HG03378 (cell line): ENCODE data around the gene OR1B1.
"Not testable (repeated sequence)": the region's sequence is repeated elsewhere in the genome, so short reads cannot be mapped to it uniquely, and the experiment has no call there.

Experiments
- ATAC-seq: cut with Tn5 transposase; IDR thresholded peaks from one replicate; pipeline ENCODE4 v1.9.1; 2021; ENCODE audit warnings: mild to moderate bottlenecking, moderate library complexity; ENCODE audit not compliant: unreplicated experiment

The OR1B1 gene

DNA sequence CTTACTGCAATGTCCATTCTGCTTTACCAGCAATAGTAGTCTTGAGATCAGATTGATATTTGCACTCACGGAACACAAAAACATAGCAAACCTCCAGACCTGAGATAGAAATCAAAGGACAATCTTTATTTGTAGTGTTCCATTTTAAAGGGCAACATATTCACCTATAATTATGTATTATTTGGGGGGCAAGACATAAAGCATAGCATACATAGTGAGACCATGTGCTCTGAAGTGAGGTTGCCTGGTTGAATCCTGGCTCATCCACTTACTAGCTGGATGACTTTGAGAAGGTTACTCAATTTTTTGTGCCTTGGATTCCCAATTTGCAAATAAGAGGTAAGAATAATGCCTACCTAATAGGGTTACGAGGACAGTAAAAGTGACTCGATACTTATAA, at the start of gene OR1B1:
TSS of gene OR1B1 (minus strand) at position 101 of the 400 bp plus-strand sequence.
- no peak for ATAC-seq

DNA sequence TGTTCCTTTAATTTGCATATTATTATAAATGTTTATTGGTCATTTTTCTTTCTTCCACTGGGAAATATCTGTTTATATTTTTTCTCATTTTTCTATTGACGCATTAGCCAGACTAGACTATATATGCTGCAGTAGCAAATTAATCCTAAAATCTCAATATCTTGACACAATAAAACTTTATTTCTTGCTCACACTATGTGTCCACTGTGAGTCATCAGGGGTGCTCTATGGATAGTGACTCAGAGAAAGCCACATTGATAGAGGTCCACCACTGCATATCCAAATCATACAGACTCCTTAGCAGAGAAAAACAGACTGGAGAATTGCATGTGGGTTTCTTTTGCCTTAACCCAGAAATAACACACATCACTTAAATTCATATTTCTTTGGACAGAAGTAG, 38.3 kb upstream of the OR1B1 start:
- ATAC-seq = no peak

DNA sequence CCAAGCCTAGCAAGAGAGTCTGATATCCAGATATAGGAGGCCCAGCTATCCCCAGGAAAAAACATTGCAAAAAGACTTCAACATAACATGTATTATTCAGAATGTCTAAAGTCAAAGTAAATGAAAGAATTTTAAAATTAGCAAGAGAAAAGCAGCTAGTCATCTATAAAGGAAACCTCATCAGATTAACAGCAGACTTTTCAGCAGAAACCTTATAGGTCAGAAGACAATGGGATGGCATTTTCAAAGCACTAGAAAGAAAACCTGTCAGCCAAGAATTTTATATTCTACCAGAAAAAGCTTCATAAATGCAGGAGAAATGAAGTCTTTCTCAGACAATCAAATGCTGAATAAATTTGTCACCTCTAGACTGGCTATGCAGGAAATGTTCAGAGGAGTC, 27.4 kb upstream of the OR1B1 start:
- ATAC-seq = no peak

DNA sequence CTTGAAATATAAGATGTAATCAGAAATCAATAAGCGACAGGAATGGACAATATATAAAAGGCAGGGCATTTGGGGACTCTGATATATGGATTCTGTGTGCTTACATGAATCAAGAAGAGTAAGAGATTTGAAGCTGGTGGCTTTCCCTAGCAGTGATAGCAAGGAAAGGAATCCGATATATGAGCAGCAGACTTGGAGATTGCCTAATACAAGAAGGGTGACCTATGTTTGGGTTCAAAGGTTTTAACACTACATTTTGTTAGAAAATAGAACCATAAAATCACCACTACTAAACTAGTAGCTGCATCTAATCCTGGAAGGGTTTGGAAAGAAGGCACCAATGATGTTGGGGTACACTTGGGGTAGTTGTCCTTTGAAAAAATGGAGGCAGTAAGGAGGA, 15.1 kb upstream of the OR1B1 start:
- ATAC-seq = no peak

DNA sequence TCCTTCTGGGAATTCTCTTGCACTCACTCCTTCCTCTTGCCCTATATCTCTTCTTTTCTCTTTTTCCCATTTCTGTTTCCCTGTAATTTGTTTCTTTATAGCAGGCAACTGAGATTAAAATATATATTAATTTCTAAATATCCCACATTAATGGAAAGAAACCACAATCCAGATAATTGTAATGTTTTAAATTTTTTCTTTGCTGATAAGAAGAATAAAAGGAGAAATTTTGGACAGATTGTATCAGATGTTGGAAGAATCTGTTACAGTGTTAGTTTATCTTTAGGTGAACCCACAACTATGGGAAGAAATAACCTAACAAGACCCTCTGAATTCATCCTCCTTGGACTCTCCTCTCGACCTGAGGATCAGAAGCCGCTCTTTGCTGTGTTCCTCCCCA, 4.0 kb upstream of the OR1B1 start, which contains the start of gene OR1L1:
TSS of gene OR1L1 (plus strand) at position 301 of the 400 bp plus-strand sequence. CDS start at position 301, 0 bp downstream.
- ATAC-seq = no peak

DNA sequence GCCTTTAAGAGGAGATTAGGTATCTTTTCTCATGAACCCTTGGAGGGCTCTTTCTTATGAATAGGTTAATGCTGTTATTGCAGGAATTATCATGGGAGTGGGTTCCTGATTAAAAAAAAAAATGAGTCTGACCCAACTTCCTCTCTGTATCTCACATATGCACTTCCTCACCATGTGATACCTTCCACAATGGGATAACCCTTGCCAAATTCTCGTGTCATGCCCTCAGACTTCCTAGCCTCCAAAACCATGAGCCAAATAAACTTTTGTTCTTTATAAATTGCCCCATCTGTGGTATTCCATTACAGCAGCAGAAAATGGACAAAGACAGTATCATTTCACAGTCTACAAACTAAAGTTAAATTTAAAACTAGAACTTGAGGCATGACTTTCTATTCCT, 1.0 kb downstream of the OR1B1 start:
- ATAC-seq = no peak

DNA sequence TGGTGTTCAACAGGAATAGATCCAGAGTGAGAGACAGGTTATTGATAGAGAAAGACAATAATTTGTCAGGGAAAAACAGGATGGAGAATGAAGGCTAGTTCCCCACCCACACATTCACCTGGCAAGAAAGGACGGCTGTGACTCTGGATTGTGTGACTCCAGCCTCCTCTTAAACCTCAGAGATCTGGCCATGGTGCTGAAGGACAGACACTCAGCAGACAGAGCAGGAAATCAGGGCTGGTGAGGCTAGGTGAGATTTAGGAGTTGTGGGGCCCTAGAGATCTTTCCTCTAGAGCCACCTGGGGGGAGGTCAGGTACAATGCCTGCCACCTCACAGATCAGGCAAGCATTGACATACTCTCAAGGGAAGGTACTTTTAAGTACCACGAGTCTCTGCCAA, 15.2 kb downstream of the OR1B1 start:
- no peak for ATAC-seq

DNA sequence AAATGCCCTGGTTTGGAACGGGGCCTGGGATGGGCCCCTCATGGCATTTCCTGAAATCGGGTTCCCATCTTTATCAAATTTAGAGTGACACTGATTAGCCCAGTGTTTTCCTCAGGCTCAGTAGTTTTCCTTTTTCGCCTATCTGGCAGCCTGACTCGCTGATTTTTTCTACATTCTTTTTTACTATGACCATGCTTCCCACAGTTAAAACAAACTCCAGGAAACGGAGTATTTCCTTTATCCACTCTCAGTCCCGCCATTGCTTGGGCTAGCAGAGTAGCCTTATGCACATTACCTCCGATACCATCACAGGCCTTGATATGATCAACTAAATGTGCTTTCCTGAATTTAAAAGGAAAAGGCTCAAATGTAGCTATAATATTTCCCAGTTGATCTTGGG, 37.4 kb downstream of the OR1B1 start:
- ATAC-seq = no peak

DNA sequence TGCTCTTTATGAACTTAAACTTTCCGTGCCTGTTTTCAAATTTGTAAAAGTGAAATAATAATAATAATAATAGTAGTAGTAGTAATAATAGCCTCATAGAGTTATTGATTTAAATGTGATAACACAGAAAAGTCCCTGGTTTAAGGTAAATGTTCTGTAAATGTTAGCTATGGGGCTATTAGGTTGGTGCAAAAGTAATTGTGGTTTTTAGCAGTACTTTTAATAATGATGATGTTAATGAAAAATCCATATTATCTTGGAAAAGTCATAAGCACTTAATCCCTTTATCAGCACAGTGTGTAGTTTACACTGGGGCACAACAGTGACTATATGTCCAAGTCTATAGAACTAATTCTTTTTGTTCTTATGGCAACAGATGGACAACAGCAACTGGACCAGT, 43.1 kb downstream of the OR1B1 start, which contains the start of gene OR1Q1:
TSS of gene OR1Q1 (plus strand) at position 377 of the 400 bp plus-strand sequence. CDS start at position 377, 0 bp downstream.
- no peak for ATAC-seq

DNA sequence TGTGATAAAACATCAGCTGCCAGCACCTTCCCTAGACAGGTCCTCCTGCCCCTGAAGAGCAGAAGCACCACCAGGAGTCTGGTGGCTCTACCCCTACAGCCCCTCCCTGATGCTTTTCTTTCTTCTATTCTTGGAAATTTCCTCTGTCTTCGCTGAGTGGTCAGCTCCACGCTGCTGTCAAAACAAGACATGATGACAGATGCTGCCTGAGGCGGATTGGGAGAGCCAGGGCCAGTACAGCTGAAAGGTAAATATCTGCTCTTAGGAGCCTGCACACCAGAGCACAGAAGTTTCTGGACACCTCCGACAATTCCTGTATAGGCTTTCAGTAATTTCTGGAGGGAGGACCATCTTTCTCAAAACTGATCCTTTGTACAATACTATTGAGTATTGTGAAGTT, 47.6 kb downstream of the OR1B1 start:
- no peak for ATAC-seq

DNA sequence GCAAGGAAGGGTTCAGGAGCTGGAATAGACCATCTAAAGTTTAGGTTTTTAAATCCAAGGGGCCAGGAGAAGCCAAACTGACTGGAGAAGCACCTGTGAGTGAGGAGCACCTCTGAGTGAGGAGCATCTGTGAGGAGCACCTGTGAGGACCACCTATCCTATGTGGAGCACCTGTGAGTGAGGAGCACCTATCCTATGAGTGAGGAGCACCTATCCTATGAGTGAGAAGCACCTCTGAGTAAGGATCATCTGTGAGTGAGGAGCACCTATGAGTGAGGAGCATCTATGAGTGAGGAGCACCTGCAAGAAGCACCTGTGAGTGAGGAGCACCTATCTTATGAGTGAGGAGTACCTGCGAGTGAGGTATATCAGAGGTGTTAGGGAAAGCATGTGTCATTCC, 50.8 kb downstream of the OR1B1 start:
- ATAC-seq = no peak

DNA sequence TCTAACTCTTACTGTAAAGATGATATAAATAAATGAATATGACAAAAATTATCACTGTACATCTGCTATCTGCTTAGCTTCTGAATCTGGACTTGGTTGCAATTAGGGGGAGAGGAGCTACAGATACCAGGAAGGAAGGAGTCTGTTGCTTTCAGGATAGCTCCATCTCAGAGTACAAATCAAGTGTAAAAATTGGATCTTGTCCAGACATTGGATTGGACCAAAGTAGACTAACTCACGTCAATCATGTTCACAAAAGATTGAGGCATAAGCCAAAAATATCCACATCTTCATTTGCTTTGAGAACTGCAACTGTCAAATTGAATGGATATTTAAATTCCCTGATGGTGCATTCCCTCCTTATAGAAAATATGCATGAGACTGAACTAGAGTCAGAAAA, 51.7 kb downstream of the OR1B1 start:
- no peak for ATAC-seq

DNA sequence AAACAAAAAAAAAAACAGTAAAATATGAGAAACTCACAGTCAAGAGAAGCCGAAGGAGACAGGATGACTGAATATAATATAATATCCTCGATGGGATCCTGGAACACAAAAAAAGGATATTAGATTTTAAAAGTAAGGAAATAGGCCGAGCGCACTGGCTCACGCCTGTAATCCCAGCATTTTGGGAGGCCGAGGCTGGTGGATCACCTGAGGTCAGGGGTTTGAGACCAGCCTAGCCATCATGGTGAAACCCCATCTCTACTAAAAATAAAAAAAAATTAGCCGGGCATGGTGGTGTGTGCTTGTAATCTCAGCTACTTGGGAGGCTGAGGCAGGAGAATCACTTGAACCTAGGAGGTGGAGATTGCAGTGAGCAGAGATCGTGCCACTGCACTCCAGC, 74.1 kb downstream of the OR1B1 start, which contains the start of gene OR1L8:
TSS of gene OR1L8 (minus strand) at position 101 of the 400 bp plus-strand sequence. CDS start 14,907 bp downstream, outside the sequence.
- not testable (repeated sequence) for ATAC-seq

DNA sequence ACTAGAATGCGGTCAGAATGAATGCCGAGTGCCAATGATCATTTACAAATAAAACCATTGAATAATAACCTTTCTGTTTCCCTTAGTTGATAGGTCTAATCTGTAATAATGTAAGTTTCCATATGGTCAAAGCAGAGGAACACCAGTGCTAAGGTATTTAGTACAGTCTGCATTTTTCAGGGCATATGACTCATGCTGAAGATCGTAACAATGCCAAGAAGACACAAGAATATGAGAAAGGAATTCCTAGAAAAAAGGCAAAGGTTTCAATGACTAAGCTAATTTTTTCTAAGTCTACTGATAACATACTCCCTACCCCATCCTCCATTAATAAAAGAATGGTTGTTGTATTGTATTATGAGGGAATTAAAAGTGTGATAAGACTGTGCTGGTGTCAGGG, 77.1 kb downstream of the OR1B1 start:
- ATAC-seq = no peak

DNA sequence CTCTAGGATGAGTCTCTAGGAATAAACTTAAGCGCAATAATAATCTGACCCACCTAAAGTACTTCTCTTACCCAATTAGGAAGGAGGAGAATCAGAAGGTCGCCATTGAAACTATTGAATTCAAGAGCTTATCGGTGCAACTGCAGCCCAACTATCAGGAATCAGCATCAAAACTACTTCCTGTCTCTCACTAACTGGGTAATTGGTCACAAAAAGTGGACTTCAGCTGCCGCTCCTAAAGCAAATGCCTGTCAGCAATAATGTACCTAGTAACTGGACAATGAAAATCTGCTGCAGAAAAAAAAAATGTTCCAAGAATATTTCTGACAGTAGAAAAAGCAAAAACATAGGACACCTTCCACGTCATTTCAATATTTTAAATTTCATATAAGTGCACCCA, 77.6 kb downstream of the OR1B1 start:
- no peak for ATAC-seq
